HUDEP-2 (cell line): ENCODE measurements around the gene PHAF1.
"Not testable (repeated sequence)": the region's sequence is repeated elsewhere in the genome, so short reads cannot be mapped to it uniquely, and the experiment has no call there.

Source experiments
- DNase-seq, 76 experiments: peaks; one replicate each; lab custom pipeline; 2025; ENCODE audit not compliant: unreplicated experiment in 76 of 76; lab: John Stamatoyannopoulos, UW

The PHAF1 gene

GRCh38 chr16:67104061-67104460 lies 5.7 kb upstream of the PHAF1 start:
- peak in 11 of 76 experiments; percentile 1 to 19 (median 7) for DNase-seq

- DNase-seq: no peak
These were observed 4.9 kb upstream of the PHAF1 start for GRCh38 chr16:67104845-67105244.

DNA sequence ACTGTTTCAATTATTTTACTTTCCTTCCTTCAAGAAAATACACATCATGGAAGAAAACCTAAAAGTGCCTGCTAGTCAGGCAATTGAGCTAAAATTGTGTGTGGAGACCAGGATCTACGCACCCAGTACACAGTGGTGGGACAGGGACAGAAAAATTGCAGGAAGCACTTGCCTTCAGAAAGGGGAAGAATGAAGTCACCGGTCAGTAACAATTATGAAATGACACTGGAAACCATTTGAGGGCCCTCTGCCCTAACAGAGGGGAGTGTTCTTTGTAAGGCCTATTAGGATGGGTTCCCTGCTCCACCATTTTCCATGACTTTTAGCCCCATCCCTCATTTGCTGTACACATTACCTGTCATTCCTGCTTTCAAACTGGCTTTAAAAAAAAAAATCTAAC lies 4.5 kb upstream of the PHAF1 start:
- no peak for DNase-seq

- DNase-seq: no peak
These were observed 3.9 kb upstream of the PHAF1 start for GRCh38 chr16:67105881-67106280.

GRCh38 chr16:67108489-67108888 lies 1.3 kb upstream of the PHAF1 start:
- DNase-seq: no peak

GRCh38 chr16:67108931-67109406 lies 772 bp upstream of the PHAF1 start:
- DNase-seq: no peak

- DNase-seq: peak in 5 of 76 experiments; percentile 1 to 31 (median 6)
These were observed 2.3 kb downstream of the PHAF1 start for GRCh38 chr16:67111951-67112444.

- DNase-seq: no peak
These were observed 3.1 kb downstream of the PHAF1 start for GRCh38 chr16:67112591-67113399.

DNA sequence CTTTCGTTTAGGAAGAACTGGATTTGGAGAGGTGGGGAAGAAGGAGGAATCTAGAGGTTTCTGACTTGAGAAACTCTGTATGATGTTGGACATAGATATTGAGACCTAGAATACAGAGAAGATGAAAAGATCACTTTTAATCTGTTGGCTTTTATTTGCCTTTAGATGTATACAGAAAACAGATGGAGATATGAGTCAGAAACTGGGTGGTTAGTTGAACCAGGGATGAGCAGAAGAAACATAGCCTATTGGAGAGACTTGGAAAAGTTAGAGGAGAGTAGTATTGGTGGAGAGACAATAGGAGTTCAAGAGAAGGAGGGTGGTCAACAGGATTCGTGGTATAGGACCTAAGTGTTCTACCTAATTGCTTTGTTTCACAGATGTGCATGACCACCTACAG lies 5.1 kb downstream of the PHAF1 start:
- no peak for DNase-seq

DNA sequence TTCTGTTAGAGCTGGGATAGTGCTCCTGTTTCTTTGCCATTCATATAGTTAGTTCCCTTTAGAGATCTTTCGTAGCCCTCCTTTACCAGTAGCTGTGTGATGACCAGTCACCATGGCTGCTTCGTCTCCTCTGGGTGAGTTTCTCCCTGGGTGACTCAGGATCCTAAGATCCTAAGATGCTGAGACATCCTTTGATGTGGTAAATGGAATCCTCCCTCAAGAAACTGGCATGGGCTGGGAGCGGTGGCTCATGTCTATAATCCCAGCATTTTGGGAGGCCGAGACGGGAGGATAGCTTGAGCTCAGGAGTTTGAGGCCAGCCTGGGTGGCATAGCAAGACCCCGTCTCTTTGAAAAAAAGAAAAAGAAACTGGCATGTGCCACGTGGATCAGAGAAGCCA lies 5.9 kb downstream of the PHAF1 start:
- no peak for DNase-seq

DNA sequence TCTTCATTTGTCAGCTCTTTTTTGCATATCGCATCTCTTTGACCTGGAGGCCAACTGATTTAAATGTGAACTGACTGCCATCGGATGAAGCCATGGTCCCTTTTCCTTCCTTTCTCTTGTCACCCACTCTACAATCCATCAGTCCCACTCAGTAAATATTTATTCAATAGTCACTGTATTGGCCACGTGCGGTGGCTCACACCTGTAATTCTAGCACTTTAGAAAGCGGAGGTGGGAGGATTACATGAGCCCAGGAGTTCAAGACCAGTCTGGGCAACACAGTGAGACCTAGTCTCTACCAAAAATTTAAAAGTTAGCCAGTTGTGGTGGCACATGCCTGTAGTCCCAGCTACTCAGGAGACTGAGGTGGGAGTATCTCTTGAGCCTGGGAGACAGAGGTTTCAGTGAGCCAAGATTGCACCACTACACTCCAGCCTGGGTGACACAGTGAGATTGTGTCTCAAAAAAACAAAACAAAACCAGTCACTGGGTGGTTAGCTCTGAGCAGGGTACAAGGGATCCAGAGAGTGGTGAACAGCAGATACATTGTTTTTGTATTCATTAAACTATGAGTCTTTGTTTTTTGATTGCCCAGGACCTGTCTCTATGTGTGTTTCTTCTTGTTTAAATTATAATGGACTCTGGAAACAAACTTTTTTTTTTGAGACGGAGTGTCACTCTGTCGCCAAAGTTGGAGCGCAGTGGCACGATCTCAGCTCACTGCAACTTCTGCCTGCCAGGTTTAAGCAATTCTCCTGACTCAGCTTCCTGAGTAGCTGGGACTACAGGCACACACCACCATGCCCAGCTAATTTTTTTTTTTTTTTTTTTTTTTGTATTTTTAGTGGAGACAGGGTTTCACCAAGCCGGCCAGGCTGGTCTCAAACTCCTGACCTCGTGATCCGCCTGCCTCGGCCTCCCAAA lies 6.9 kb downstream of the PHAF1 start:
- no peak for DNase-seq

DNA sequence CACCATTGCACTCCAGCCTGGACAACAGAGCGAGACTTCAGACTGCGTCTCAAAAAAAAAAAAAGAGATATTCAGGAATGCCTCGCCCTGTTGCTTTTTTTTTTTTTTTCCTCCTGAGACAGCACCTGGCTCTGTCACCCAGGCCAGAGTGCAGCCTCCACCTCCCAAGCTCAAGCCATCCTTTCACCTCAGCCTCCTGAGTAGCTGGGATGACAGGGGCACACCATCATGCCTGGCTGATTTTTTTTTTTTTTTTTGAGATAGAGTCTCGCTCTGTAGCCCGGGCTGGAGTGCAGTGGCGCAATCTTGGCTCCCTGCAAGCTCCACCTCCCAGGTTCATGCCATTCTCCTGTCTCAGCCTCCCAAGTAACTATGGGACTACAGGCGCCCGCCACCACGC lies 8.0 kb downstream of the PHAF1 start:
- DNase-seq: no peak

DNA sequence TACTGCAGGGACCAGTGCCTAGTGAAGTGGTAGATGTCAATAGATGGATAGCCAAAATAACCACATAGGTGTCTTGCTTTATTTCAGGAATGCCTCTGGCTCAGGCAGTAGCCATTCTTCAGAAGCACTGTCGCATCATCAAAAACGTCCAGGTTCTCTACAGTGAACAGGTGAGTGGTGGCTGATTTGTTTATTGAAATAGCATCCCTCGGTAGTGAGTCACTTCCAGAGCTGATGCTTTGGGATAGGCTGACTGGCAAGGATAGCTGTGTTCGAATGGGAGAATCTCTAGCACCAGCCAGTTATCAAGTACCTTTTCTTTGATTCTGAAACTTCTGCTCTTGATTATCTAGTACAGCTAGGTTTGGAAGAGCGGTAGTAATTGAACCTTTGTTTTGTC lies 10.3 kb downstream of the PHAF1 start:
- DNase-seq: no peak

DNA sequence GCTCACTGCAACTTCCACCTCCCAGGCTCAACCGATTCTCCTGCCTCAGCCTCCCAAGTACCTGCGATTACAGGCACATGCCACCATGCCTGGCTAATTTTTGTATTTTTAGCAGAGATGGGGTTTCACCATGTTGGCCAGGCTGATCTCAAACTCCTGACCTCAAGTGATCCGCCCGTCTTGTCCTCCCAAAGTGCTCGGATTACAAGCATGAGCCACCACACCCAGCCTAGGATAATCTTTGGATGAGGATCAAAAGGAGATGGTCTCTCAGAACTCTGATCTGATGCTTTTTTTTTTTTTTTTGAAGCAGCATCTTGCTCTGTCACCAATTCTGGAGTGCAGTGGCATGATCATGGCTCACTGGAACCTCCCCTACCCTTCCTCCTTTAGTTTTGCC lies 13.1 kb downstream of the PHAF1 start:
- DNase-seq: not testable (repeated sequence)

- DNase-seq: no peak
These were observed 18.7 kb downstream of the PHAF1 start for GRCh38 chr16:67128417-67128816.

DNA sequence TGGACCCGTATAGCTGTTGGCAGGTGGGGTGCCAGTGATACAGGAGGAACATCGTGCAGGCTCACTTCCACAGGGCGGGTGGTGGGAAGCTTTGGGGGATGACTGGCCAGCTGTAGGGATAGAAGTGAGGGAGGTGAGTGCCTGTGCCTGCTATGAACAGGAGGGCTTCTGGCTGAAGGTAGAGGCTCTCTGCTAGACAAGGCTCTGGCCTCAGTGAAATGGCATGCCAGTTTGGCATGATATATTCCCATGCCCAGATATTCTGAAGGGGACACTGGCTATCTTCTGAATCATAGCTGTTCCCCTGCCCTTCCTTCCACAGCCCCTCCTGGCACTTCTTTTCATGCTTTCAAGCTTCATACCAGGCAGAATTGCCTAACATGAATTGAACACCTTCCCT lies 19.1 kb downstream of the PHAF1 start:
- no peak for DNase-seq

DNA sequence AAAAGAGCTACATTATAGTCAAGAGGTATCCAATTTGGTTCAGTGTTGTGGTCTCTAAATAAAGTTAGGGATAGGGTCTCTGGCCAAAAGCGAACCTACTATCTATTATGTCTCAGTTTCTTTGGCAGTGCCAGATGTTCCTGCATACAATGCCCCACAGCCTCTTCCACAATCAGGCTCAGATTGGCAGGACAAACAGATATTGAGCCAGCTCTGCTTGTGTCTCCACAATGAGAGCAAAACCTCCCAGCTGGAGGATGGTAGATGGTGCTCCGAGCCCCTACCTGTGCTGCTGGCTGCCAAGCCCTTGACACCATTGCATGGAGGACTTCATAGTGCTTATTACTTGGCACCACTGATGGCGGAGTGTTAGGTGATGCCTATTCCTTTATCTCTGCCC lies 19.7 kb downstream of the PHAF1 start:
- DNase-seq: no peak

DNA sequence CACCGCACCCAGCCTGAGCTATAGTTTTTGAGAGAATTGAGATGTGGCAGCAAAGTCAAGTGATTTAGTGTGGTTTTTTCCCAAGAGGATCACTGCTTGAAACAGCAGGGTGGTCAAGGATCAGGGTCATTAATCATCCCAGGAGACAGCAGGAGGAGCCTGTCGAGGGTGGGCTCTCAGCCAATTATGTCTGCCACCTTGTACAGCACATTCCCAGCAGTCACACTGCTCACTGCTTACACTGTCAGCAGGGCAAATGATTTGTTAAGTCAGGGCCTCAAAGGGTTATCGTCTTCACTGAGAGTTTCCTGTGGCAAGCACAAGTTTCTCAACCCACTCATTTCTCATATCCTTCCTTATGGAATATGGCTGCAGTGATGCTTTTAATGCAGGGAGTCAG lies 27.9 kb downstream of the PHAF1 start:
- DNase-seq: no peak

GRCh38 chr16:67141391-67141790 lies 31.6 kb downstream of the PHAF1 start:
- DNase-seq: no peak

- DNase-seq: no peak
These were observed 32.6 kb downstream of the PHAF1 start for GRCh38 chr16:67142342-67142741.

GRCh38 chr16:67144943-67145342 lies 35.2 kb downstream of the PHAF1 start:
- no peak for DNase-seq
